ENCODE measurements around the gene SPTSSB. TPM values are rescaled to one million over a fixed set of nuclear protein-coding genes. Genes with fewer than 3 reads are reported as not detected.

The SPTSSB gene
- total RNA-seq, 4 donors from 2014 or later: under 0.01 to 1.5 (median 1.0) TPM; not detected in 1

GRCh38 chr3:161355508-161355907, 15.8 kb downstream of the SPTSSB start:
- TF ChIP-seq POLR2A (IDR thresholded peaks at IDR 0.05): no peak
- TF ChIP-seq CTCF (IDR thresholded peaks at IDR 0.05): no peak
- H3K27ac ChIP-seq: no peak overlapping the region
- H3K27me3 ChIP-seq: no peaks in the 10 kb centered on the region
- DNase-seq: no peak
- H3K4me3 ChIP-seq: no peak overlapping the region
- intact Hi-C loops (cut with DNase I; ENCODE audit: low total_unique reads): no loop called here
- H3K9me3 ChIP-seq: no peaks in the 10 kb centered on the region
- no peaks in the 10 kb centered on the region for H3K4me1 ChIP-seq
- no peaks in the 10 kb centered on the region for H3K36me3 ChIP-seq

- no peaks in the 10 kb centered on the region for H3K36me3 ChIP-seq
- H3K9me3 ChIP-seq: no peaks in the 10 kb centered on the region
- TF ChIP-seq POLR2A (IDR thresholded peaks at IDR 0.05): no peak
- no peak for TF ChIP-seq CTCF (IDR thresholded peaks at IDR 0.05)
- no peak for DNase-seq
- H3K4me3 ChIP-seq: no peak overlapping the region
- H3K27me3 ChIP-seq: no peaks in the 10 kb centered on the region
- intact Hi-C loops (cut with DNase I; ENCODE audit: low total_unique reads): no loop called here
- no peaks in the 10 kb centered on the region for H3K4me1 ChIP-seq
- no peak overlapping the region for H3K27ac ChIP-seq
These were observed 16.8 kb downstream of the SPTSSB start for GRCh38 chr3:161354554-161354953.

- no peaks in the 10 kb centered on the region for H3K4me1 ChIP-seq
- no peak overlapping the region for H3K4me3 ChIP-seq
- DNase-seq: no peak
- no peak overlapping the region for H3K27ac ChIP-seq
- H3K36me3 ChIP-seq: no peaks in the 10 kb centered on the region
- intact Hi-C loops (cut with DNase I; ENCODE audit: low total_unique reads): no loop called here
- no peaks in the 10 kb centered on the region for H3K27me3 ChIP-seq
- no peaks in the 10 kb centered on the region for H3K9me3 ChIP-seq
- no peak for TF ChIP-seq POLR2A (IDR thresholded peaks at IDR 0.05)
- no peak for TF ChIP-seq CTCF (IDR thresholded peaks at IDR 0.05)
These were observed 20.0 kb downstream of the SPTSSB start for GRCh38 chr3:161351330-161351729.

- Histone ChIP-seq H3K27ac (no peak overlapping the region), H3K4me1 (no peaks in the 10 kb centered on the region), H3K27me3 (no peaks in the 10 kb centered on the region), H3K4me3 (no peak overlapping the region), H3K36me3 (no peaks in the 10 kb centered on the region), H3K9me3 (no peaks in the 10 kb centered on the region)
- intact Hi-C loops (cut with DNase I; ENCODE audit: low total_unique reads): no loop called here
- TF ChIP-seq POLR2A (IDR thresholded peaks at IDR 0.05): no peak
- TF ChIP-seq CTCF (IDR thresholded peaks at IDR 0.05): no peak
- DNase-seq: no peak
These were observed 20.4 kb downstream of the SPTSSB start for GRCh38 chr3:161350916-161351315.

GRCh38 chr3:161349529-161350312, 21.6 kb downstream of the SPTSSB start:
- TF ChIP-seq CTCF (IDR thresholded peaks at IDR 0.05) (no peak), POLR2A (IDR thresholded peaks at IDR 0.05) (no peak)
- Histone ChIP-seq H3K4me1 (no peaks in the 10 kb centered on the region), H3K36me3 (no peaks in the 10 kb centered on the region), H3K27me3 (no peaks in the 10 kb centered on the region), H3K4me3 (no peak overlapping the region), H3K27ac (no peak overlapping the region), H3K9me3 (no peaks in the 10 kb centered on the region)
- no peak for DNase-seq
- intact Hi-C loops (cut with DNase I; ENCODE audit: low total_unique reads): no loop called here
